LNCaP clone FGC (cell line): ENCODE data around the gene THOC5.

Experiments
- DNase-seq: peaks from one replicate; pipeline ENCODE4 v3.0.0-alpha.2; 2011; ENCODE audit warnings: low read depth
- H3K4me3 ChIP-seq: 2 replicates; pipeline ENCODE4 v1.5.1; 2011; ENCODE audit warnings: mild to moderate bottlenecking, low read depth, low read length, control low read depth
- TF ChIP-seq, protein P1 (sequence below): IDR thresholded peaks from 2 replicates; pipeline ENCODE4 v1.5.1; 2012; ENCODE audit warnings: mild to moderate bottlenecking; ENCODE audit not compliant: control insufficient read depth, insufficient read depth; ENCODE audit errors: extremely low read depth

Gene THOC5

GRCh38 chr22:29519996-29520395, 33.6 kb downstream of the THOC5 start:
- DNase-seq: peak; percentile 38
- H3K4me3 ChIP-seq: no peak overlapping the region
- TF ChIP-seq, protein P1, sequence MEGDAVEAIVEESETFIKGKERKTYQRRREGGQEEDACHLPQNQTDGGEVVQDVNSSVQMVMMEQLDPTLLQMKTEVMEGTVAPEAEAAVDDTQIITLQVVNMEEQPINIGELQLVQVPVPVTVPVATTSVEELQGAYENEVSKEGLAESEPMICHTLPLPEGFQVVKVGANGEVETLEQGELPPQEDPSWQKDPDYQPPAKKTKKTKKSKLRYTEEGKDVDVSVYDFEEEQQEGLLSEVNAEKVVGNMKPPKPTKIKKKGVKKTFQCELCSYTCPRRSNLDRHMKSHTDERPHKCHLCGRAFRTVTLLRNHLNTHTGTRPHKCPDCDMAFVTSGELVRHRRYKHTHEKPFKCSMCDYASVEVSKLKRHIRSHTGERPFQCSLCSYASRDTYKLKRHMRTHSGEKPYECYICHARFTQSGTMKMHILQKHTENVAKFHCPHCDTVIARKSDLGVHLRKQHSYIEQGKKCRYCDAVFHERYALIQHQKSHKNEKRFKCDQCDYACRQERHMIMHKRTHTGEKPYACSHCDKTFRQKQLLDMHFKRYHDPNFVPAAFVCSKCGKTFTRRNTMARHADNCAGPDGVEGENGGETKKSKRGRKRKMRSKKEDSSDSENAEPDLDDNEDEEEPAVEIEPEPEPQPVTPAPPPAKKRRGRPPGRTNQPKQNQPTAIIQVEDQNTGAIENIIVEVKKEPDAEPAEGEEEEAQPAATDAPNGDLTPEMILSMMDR: no peak

GRCh38 chr22:29518427-29518826, 35.1 kb downstream of the THOC5 start:
- TF ChIP-seq, protein P1: no peak
- no peak for DNase-seq
- no peak overlapping the region for H3K4me3 ChIP-seq

GRCh38 chr22:29517215-29517908, 36.2 kb downstream of the THOC5 start:
- TF ChIP-seq, protein P1: no peak
- peak; percentile 91 for DNase-seq
- H3K4me3 ChIP-seq: no peak overlapping the region

- TF ChIP-seq, protein P1: no peak
- DNase-seq: no peak
- H3K4me3 ChIP-seq: no peak overlapping the region
Measured at GRCh38 chr22:29512031-29512430, 41.5 kb downstream of the THOC5 start.

DNA sequence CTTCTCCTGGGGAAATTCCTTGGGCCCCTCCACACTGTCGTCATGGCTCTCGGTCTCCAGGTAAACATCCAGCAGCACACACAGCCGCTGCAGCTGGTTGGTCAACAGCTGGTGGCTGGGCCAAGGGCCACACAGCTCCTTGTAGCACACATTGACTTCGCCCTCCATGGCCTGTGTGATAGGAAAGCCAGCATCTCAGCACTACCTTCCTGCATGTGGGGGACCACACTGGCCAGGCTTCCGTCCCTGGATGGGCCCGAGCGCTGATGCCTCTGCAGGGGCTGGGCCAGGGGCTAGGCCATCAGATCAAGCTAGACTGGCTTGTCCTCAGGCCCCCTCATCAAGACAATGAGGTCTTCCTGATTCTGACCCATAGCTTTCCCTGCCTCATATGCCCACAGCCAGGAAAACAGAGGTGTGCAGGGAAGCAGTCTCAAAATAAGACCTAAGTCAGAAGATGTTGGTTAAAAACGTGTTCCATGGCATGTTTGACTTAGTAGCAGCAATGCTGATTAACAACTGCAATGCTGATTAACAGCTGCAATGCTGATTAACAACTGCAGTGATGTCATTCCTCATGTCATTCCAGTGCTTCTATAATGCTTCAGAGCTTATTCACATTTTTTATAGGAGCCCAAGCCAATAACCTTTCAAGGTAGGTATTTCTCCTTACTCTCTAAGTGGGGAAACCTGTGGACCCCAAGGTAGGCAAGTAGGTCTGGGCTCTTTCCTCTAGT, 42.3 kb downstream of the THOC5 start:
- TF ChIP-seq, protein P1: no peak
- H3K4me3 ChIP-seq: no peak overlapping the region
- DNase-seq: no peak

GRCh38 chr22:29510542-29510941, 43.0 kb downstream of the THOC5 start:
- DNase-seq: no peak
- no peak overlapping the region for H3K4me3 ChIP-seq
- TF ChIP-seq, protein P1: no peak
